Suppressor macrophage treated with lipopolysaccharide for 4 hours (primary cell): ENCODE measurements around the gene MYCBP2.
"Not testable (repeated sequence)": the region's sequence is repeated elsewhere in the genome, so short reads cannot be mapped to it uniquely, and the experiment has no call there.

Experiments
- DNase-seq: peaks from one replicate; pipeline ENCODE4 v3.0.0-alpha.2; 2020

MYCBP2 gene, protein sequence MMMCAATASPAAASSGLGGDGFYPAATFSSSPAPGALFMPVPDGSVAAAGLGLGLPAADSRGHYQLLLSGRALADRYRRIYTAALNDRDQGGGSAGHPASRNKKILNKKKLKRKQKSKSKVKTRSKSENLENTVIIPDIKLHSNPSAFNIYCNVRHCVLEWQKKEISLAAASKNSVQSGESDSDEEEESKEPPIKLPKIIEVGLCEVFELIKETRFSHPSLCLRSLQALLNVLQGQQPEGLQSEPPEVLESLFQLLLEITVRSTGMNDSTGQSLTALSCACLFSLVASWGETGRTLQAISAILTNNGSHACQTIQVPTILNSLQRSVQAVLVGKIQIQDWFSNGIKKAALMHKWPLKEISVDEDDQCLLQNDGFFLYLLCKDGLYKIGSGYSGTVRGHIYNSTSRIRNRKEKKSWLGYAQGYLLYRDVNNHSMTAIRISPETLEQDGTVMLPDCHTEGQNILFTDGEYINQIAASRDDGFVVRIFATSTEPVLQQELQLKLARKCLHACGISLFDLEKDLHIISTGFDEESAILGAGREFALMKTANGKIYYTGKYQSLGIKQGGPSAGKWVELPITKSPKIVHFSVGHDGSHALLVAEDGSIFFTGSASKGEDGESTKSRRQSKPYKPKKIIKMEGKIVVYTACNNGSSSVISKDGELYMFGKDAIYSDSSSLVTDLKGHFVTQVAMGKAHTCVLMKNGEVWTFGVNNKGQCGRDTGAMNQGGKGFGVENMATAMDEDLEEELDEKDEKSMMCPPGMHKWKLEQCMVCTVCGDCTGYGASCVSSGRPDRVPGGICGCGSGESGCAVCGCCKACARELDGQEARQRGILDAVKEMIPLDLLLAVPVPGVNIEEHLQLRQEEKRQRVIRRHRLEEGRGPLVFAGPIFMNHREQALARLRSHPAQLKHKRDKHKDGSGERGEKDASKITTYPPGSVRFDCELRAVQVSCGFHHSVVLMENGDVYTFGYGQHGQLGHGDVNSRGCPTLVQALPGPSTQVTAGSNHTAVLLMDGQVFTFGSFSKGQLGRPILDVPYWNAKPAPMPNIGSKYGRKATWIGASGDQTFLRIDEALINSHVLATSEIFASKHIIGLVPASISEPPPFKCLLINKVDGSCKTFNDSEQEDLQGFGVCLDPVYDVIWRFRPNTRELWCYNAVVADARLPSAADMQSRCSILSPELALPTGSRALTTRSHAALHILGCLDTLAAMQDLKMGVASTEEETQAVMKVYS (N-terminal part only)

DNA sequence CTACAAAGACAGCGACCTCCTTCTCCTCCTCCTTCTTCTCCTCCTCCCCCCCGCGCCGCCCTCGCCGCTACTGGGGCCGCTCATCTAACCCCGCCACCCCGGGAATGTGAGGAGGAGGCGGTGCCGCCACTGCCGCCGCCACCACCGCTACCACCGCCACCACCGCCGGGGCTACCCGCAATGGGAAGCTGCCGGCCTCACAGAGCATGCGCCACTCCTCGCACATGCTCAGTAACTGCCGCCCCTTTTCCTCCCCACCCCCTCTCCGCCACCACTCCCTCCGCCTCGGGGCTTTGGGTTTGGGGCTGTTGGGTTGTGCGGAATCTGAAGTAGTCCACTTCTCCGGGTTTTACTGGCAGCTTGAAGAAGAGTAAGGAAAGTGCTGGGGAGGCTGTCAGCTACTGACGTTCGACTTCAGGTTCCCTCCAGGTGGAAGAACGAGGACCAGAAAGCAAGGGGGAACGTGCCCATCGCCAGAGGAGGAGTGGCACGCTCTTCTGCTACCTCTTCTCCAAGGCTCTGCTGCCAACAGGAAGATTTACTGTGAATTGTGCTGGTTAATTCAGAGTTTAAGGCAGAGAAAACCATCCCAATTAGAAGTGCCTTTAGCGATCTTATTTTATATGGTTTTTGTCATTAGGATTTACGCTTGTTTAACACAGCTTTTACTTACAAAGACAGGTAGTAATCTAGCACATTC lies at the start of gene MYCBP2:
Gene MYCBP2, minus strand, starts transcription at position 190 of the 700 bp plus-strand sequence. CDS start 319 bp downstream, outside the sequence.
- DNase-seq, result peak; percentile 98

DNA sequence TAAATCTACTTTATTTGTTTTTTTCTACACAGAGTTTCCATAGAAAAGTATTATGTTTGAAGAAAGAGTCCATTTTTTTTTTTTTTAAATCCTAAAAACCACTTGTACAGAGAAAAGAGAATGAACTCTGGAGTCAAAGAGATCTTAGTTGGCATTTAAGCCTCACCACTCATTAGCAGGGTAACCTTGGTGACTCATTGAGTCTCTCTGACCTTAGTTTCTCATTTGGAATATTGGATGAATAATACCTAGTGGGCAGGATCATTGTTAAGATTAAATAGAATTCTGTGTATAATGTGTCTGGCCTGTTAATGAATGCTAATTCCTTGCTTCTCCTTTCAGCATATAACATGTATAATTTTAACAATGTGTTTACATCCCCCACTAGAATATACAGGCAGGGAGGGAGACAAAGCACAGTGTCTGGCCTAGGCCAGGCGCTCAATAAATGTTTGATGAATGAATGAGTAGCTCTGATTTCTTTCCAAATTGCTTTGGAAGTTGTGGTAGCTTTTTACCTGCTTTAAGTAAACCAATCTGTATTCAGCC lies 48.7 kb upstream of the MYCBP2 start:
- DNase-seq, result peak; percentile 29

GRCh38 chr13:77374786-77375185 lies 47.9 kb upstream of the MYCBP2 start:
- DNase-seq, result peak; percentile 52

DNA sequence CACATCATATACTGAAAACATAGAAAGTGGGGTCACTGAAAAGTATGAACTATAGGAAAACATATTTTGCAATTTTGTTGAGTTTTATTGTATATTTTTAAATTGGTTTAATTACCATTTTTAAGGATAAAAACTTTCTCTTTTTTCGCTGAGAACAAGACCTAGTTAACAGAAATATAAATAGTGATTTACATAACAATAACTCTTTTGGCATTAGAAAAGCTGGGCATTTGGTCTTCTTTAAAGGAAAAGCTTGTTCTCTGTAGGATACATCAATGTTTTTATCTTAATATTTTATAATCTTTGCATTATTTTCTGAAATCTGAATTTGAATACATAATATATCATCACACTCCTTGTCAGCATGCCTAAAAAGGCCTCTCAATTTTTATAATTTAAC lies 47.4 kb upstream of the MYCBP2 start:
- DNase-seq, result no peak

DNA sequence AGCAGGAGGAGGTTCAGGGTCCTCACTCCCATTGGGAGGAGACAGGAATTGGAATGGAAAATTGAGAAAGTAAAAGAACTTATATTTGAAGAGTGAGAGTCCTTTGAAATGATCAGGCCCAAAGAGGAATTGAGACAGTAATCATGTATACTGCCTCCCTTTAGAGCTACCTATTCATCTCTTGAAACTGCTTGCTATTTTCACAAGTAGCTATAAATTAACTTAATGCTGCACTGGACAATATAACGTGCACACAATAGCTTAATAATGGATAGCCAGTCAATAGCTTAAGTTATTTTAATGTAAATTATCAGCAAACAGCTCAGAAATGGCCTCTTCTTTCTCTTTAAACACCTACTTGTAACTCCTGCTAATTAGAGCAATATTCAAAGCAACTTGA lies 46.6 kb upstream of the MYCBP2 start:
- no peak for DNase-seq

- DNase-seq, result no peak
These were observed 45.4 kb upstream of the MYCBP2 start for GRCh38 chr13:77372275-77372674.

DNA sequence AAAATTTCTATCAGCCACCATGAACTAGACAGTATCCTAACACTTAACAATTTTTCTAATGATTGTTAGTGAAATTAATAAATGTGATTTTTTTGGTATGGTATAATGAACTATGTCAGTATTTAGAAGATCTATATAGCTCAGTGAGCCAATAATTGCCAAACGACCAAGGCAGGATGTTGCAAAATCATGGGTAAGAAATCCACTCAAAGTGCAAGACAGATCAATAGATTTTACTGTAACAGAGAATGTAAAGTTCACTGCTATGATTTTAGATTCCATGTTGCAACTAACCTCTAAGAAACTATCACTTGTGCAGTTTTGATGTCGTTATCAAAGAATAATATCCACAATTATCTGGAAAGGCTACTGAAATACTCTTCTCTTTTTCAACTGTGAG lies 44.0 kb upstream of the MYCBP2 start:
- no peak for DNase-seq

GRCh38 chr13:77362166-77362565 lies 35.3 kb upstream of the MYCBP2 start:
- no peak for DNase-seq

DNA sequence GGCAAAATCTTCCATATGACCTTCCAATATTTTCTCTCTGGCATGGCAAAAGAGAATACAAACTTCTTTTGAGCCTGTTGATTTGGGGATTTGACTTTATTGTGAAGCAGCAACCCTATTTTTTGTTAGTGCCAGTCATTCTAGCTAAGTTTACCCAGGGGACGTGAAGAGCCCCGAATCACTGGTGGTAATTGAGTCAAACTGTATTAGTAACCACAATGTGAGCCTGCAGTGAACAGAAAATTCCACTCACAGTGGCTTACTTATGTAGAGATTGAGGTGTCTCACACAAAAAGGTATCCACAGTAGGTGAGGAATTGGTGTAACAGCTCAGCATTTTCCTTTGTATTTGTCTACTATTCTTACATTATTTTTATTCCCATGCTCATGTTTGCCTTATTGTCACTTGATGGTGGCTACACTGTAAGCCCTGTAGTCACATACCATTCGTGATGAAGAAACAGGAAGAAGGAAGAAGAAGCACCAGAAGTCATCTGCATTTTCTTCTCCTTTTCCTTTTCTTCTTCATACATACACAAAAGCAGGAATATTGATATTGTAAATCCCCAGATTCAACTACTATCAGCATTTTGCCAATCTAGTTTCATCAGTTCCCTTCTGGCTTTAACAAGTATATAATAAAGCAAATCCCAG lies 33.3 kb upstream of the MYCBP2 start:
- peak; percentile 36 for DNase-seq

GRCh38 chr13:77359171-77359570 lies 32.3 kb upstream of the MYCBP2 start:
- DNase-seq, result peak; percentile 31

DNA sequence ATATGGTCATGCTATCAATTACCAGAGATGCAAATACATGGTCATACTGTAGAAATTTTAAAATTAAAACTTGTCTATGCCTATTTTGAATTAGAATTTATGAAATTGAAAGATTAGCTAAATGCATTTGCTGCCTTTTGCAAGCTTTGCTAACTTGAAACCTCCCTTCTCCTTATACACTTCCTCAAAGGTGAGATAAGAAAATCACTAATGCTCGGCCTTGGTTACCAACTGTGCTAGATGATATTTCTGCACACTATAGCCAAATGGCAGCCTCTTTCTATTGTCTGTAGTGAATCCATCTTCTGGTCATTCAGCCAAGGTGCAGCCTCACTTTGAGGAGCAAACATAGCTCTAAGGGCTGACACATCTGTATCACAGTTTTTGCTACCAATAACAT lies 31.1 kb upstream of the MYCBP2 start:
- no peak for DNase-seq

GRCh38 chr13:77356155-77356554 lies 29.3 kb upstream of the MYCBP2 start:
- DNase-seq, result no peak

DNA sequence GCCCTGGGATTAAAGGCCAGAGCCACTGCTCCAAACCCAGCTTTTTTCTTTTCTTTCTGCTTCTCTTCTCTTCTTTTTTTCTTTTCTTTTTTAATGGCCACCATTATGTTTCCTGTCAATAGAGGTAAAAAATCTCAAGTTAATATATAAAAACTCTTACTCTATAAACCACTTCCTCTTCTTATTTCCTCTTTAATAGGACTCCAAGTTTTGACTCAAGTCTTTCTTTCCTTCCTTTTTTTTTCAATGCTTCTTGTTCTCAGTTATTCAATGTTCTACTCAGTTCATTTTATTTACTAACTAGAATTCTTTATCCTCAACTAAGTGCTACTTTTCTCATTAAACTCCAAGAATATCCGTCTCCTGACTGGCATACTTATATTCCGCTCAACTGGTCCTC lies 27.1 kb upstream of the MYCBP2 start:
- peak; percentile 55 for DNase-seq

- DNase-seq, result peak; percentile 53
These were observed 24.4 kb upstream of the MYCBP2 start for GRCh38 chr13:77351315-77351714.

- peak; percentile 27 for DNase-seq
These were observed 23.9 kb upstream of the MYCBP2 start for GRCh38 chr13:77350811-77351210.

- peak; percentile 90 for DNase-seq
These were observed 22.5 kb upstream of the MYCBP2 start for GRCh38 chr13:77349365-77349764.

DNA sequence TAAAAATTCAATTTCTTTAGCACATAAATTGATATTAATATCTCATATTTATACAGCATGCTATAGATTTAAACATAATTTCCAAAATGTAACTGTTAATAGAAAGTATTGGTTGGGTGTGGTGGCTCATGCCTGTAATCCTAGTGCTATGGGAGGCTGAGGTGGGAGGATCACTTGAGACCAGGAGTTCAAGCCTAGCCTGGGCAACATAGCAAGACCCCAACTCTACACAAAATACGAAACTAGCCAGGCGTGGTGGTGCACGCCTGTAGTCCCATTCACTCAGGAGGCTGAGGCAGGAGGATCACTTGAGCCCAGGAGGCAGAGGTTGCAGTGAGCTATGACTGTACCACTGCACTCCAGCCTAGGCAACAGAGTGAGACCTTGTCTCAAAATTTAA lies 20.5 kb upstream of the MYCBP2 start:
- not testable (repeated sequence) for DNase-seq

- DNase-seq, result peak; percentile 57
These were observed 18.4 kb upstream of the MYCBP2 start for GRCh38 chr13:77345150-77345780.

- DNase-seq, result no peak
These were observed 16.9 kb upstream of the MYCBP2 start for GRCh38 chr13:77343841-77344240.

- DNase-seq, result peak; percentile 19
These were observed 12.5 kb upstream of the MYCBP2 start for GRCh38 chr13:77339408-77339807.

- peak; percentile 72 for DNase-seq
These were observed 12.1 kb upstream of the MYCBP2 start for GRCh38 chr13:77338961-77339401.
